ENCODE results near the gene BRMS1.
"Not testable (repeated sequence)": the region's sequence is repeated elsewhere in the genome, so short reads cannot be mapped to it uniquely, and the experiment has no call there.

The BRMS1 gene

DNA sequence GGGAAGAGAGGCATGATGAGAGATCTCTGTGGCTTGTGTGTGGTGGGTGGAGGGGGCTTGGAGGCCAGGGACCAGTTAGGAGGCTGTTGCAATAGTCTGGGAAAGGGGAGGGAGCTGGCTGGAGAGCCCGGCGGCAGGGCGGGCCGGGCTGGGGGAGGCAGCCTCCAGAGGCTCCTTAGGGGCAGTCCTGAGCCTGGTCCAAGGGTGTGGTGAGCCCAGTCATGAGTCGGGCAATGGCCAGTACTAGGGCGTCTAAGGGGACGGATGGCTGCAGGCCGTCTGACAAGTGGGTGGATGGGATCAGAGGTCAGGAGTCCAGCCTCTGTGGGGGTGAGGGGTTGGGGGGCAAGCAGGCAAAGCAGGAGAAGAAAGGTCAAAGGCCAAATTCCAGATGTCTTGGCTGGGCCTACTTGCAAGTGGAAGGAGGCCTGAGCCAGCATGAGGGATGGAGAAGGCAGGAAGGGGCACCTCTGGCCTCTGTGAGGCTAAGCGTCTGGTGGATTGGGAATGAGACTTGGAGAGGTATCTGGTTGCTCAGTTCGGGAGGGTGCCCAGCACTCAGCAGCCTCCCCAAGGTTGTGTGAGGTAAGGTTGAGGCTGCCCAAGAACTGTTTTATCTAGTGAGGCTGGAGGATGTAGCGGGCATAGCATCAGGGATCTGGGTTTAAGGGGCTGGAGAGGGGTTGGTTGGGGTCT lies 22.0 kb downstream of the BRMS1 start:
- no peak for DNase-seq (ENCODE audit: low spot score)

DNA sequence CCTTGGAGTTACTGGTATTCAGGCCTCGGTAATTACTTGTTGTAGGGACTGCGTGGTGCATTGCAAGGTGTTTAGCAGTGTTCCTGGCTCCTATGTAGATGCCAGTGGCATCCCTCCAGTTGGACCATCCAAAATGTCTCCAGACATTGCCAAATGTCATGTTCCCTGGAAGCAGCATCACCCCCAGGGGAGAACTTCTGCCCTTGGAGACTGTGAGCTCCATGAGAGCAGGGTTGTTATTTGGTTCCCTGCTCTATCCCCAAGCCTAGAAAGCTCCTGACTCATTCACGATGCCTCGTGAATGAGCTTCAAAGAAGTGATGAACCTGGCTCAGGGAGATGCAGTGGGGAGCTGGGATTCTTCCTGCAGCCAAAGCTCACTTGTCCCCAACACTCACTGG lies 23.3 kb downstream of the BRMS1 start:
- no peak for DNase-seq (ENCODE audit: low spot score)

DNA sequence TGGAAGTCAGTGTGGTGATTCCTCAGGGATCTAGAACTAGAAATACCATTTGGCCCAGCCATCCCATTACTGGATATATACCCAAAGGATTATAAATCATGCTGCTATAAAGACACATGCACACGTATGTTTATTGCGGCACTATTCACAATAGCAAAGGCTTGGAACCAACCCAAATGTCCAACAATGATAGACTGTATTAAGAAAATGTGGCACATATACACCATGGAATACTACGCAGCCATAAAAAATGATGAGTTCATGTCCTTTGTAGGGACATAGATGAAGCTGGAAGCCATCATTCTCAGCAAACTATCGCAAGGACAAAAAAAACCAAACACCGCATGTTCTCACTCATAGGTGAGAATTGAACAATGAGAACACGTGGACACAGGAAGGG lies 24.2 kb downstream of the BRMS1 start:
- not testable (repeated sequence) for DNase-seq (ENCODE audit: low spot score)

DNA sequence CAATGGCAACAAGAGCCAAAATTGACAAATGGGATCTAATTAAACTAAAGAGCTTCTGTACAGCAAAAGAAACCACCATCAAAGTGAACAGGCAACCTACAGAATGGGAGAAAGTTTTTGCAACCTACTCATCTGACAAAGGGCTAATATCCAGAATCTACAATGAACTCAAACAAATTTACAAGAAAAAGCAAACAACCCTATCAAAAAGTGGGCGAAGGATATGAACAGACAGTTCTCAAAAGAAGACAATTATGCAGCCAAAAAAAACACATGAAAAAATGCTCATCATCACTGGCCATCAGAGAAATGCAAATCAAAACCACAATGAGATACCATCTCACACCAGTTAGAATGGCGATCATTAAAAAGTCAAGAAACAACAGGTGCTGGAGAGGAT lies 24.6 kb downstream of the BRMS1 start:
- not testable (repeated sequence) for DNase-seq (ENCODE audit: low spot score)

DNA sequence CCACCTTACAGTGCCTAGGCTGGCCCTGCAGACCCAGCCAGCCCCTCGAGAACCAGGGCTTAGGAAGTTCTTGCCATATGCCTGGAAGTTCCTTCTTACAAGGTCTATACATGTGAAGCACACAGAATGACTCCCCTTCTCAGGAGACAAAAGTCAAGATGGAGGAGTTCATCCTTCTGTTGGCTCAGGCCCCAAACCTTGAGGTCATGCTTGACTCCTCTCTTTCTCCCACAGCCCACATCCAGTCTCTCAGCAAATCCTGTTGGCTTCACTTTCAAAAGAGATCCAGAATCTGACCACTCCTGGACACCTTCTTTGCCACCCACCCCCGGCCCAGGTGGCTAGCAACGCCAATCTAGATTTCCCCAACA lies 26.3 kb downstream of the BRMS1 start:
- no peak for DNase-seq (ENCODE audit: low spot score)

DNA sequence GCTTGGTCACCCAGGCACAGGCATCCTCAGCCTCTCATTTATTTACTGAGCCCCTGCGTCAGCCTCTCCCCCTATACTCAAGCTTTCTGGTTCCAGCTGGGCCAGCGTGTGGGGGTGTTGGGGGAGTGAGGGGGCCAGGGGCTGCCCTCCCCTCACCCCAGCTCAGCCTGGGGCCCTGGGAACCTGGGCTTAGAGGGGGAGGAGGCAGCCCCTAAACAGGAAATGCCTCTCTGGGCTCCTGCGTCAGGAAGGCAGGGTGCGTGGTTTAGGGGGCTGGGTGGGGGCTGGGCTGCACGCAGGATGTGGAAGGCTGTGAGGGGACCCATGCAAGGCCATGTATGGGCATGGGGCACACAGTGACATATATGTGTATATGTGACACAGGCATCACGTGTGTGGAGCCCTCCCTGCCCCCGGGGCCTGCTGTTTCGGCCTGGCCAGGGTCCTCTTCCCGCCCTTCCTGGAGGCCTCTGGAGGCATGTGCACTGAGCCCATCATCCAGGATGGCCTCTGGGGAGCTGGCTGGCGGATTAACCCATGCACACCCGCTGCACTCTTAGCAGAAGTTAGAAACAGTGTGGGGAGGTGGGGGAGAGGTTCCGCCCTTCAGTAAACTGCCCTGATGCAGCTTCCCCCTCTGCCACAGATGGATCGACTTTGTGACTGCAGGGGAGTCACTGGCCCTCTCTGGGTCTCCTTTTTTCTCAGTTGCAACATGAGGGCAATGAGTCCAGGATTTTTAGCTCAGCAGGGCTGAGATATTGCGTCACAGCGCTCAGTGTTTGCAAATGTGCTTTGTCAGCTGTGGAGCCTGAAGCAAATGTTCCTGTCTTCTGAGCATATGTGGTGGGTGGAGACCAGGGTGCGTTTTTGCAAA lies 26.9 kb downstream of the BRMS1 start:
- DNase-seq (ENCODE audit: low spot score): no peak

DNA sequence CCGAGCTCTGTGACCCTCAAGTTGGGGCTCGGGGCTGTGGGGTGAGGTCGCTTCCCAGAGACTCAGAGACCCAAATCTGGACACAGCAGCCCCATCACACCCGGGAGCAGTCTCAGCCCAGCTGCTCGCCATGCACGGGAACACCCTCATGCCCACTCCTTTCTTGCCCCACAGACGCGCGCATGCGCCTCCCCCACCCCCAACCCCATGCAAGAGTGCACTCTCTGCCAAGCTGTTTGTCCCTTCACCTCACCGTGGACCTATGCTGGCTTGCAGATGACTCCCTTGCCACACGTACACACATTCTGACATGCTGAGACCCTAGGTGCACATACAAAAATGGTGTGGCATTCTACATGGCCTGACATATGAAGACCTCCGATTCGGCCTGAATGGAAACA lies 27.6 kb downstream of the BRMS1 start:
- no peak for DNase-seq (ENCODE audit: low spot score)

DNA sequence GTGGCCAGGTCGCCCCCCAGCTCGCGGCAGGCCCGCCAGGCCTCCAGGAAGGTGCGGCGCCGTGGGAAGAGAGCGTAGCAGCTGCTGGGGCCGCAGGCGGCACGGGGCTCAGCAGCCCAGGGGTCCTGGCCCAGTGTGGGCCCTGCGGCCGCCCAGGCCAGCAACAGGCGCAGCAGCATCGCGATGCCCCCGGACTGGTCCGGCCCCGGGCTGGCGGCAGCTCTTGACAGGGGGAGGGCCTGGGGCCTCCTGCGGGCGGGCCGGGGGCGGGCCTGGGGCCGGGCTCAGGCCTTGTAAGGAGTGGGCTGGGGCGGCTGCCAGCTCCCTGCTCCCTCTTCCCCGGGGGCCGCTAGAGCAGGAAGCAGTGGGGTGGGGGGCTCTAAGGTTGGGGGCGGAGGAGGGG lies 28.1 kb downstream of the BRMS1 start, which contains the start of gene CD248:
CD248 (minus strand) TSS at position 196 of the 403 bp plus-strand sequence; CDS start at position 179, 17 bp downstream.
- DNase-seq (ENCODE audit: low spot score): no peak

DNA sequence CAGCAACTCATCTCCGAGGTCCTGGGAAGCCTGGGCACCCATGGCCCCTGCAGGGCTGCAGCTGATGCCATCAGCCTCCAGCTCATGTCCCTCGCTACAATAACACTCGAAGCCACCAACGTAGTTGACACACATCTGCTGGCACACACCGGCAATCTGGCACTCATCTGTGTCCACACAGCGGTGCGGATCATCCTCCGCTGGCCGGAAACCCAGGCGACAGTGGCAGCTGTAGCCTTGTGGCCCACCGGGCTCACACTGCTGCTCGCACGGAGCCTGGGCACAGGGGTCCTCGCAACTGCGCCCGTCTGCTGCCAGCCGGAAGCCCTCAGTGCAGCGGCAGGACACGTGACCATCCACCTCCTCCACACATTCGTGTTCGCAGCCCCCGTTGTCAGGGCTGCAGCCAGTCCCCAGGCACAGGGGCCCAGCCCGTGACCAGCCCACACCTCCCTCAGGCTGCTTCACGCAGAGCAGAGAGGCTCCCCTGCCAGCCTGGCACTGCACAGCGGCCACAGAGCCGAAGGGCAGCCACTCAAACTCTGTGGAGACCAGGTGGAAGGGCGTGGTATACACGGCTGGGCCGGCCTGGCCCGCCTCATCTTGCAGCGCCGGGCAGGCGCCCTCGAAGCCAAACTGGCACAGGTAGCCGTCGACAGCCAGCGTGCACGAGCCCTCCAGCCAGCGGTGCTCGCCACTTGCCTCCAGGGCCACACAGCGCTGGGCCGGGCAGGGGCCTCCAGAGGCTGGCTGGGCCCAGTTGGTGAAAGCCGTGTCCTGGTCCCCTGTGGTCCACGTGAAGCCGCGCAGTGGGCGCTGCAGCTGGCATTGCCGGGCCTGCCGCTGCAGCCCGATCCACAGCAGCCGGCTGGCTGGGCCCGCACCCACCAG lies 28.7 kb downstream of the BRMS1 start:
- DNase-seq (ENCODE audit: low spot score): no peak

DNA sequence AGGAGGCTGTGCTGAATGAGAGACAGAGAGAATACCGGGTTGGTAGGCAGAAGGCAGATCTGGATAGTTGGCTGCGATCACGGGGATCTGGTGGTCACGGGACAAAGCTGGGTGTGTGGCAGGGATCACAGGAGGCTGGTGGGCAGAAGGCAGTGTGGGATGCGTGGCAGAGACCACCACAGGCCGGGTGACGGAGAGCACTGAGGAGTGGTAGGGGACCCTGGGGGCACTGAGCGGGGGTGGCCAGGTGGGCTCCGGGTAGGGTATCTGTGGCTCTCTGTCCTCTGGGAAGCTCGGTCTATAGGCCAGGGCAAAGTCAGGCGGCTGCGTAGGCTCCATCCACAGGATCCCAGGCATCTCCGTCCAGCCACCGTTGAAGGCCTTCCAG lies 29.4 kb downstream of the BRMS1 start:
- DNase-seq (ENCODE audit: low spot score): no peak

DNA sequence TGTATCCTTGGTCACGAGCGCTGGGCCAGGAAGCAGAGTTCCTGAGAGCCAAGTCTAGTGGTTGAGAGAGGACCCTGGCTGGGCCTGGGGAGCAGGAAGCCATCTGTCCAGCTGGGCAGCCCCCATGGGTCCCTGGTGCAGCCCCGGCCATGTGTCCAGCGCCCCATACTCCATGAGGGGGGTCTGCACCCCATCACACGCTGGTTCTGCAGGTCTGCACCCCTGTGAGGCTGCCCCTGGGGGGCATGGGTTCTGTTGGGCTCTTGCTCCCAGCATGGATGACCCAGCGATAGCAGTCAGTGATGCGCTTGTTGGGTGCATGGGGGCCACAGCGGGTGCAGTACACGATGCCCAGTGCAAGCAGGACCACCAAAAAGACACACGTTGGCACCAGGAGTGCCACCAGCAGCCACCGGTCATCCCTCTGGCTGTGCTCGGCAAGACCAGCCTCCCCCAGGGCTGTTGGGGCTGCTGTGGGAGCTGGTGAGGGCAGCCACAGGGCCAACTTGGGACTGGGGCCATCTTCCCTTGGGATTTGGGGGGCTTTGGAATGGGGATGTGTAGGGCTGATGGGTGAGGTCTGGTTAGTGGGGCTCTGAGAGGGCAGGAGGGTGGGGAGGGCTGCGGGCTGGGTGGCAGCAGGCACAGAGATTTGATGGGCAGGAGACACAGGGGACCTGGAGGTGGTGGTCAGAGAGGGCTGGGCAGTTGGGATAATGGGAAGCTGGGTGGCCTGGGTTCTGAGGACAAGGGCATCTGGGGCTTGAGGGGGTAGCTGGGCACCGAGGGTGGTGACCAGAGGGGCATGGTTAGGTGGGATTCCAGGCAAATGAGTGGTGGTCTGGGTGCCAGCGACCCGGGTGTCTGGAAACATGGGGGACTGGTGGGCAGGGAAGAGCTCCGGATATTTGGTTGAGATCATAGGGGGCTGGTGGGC lies 30.1 kb downstream of the BRMS1 start:
- DNase-seq (ENCODE audit: low spot score): no peak

DNA sequence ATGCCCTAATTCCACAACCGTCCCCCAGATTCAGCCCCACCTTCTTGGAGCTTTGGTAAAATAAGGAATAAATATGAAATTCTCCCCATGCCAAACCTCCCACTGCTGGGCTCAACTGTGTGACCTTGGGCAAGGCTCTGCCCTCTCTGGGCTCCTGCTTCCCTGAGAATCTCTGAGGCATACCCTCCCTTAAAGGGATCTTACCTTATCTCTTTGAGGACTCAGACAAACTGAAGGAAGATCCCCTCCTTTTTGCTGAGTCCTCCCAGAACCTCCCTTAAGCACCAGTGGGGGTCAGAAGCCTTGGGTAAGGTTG lies 30.8 kb downstream of the BRMS1 start:
- no peak for DNase-seq (ENCODE audit: low spot score)

DNA sequence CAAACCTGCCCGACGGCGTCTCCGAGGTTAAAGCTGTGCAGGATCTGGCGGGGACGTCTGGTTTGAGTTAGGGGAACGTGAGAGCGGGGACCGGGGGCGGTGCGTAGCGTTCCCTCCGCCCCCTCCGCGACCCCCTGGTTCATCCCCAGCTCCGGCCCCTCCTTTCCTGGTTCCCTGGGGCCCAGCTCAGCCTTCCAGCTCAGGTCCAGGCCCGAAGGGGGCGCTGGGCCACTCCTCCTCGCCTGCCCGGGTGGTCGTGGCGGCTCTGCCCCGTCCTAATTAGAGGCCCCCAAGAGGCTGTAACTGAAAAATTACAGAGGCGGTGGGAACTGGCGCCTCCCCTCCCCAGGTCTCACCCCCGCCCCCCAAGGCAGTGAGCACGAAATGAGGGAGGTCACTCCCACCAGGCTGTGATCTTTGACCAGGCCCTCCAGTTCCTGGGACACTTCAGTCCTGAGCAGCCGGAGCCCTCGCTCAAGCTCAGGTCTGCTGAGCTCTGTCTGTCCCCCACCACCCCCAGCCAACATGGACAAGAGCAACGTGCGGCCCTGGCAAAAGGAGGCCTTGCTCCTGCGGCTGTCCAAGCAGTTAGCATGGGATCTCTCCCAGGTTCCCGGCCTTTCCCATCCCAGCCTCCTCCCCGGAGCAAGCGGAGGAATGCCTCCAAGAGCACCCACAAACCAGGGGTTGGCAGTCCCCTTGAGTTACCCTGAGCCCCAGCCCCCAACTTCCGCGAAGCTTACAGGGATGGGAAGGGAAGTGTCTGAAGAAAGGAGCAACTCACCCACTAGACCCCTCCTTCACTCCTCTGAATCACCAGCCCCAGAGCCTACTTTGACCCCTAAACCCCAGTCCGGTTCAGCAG lies 31.4 kb downstream of the BRMS1 start:
- DNase-seq (ENCODE audit: low spot score): no peak

DNA sequence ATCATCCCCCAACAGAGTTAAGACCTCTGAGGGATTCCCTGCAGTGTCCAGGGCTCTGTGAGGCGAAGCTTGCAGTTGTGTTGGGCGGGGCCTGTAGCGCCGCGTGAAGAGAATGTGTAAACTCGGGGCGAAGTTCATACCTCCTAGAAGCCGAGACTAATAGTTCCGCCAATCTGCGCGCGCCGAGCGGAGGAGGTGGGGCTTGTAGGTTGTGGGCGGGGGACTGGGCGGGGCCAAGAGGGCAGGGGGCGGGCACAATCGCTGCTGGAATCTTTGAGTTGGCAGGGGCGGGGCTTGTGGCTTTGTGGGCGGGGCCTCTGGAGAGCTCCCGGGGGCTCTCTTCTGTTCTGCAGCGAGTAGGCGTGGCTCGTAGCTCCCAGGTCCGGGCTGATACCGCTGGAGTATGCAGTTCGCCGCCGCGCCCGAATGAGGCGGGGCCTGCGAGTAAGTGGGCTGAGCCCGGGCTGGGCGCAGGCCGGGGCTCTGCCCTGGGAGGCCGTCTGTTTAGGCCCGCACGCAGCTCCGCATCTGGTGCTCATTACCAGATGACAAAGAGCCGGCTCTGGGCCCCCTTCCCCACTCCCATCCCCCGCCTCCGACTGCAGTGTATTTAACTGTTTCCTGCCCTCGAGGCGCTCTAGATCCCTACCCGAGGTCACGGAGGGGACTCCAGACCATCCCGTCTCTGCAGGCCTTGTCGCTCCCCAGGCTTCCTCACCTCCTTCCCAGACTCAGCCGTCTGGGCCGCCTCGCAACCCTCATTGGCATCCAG lies 32.2 kb downstream of the BRMS1 start:
- DNase-seq (ENCODE audit: low spot score): peak; percentile 94

DNA sequence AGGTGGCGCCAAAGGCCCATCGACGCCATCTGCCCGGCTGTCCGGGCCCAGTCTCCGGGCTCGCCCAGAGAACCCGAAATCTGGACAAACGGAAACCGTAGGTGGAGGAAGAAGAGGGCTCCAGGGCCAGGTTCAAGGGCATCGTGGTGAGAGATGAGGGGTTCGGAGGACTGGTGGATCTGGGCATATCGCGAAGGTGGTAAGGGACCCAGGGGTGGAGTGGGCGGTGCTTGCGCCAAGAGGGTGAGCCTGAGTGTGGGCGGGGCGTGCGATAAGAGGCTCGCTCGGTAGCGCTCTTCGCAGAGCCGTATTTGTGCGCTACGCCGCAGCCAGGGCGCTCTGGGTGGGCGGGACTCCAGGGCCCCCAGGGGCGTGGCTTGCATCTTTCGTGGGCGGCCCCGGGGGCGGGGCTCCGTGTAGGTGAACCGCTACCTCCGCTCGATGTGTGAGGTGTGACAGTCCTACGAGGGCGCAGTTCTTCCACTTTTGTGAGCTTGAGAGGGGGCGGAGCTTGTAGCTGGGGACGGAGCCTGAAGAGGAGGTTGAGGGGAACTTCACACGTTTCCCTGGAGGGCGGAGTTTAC lies 32.8 kb downstream of the BRMS1 start:
- DNase-seq (ENCODE audit: low spot score): no peak

DNA sequence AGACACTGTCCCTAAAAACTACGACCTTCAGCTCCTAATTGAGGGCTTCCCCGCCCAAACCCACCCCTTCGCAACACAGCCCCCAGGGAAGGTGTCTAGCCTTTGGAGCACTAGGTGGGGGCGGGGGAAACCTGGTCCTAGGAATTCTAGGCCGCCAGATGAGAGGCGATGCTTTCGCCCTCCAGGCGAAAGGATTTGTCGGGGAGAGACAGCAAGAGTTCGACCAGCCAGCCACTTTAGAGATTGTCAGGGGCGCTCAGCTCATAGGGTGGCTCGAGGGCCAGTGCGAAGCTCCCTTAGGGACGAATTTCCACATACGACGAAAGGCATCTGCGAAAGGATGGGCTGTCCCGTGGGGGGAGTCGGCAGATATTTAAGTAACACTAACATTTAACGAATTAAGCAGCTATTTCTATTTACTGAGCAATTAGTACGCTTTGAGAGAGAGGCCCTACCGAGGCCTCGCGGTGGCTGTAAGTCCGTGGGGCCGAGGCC lies 33.4 kb downstream of the BRMS1 start:
- DNase-seq (ENCODE audit: low spot score): peak; percentile 35

DNA sequence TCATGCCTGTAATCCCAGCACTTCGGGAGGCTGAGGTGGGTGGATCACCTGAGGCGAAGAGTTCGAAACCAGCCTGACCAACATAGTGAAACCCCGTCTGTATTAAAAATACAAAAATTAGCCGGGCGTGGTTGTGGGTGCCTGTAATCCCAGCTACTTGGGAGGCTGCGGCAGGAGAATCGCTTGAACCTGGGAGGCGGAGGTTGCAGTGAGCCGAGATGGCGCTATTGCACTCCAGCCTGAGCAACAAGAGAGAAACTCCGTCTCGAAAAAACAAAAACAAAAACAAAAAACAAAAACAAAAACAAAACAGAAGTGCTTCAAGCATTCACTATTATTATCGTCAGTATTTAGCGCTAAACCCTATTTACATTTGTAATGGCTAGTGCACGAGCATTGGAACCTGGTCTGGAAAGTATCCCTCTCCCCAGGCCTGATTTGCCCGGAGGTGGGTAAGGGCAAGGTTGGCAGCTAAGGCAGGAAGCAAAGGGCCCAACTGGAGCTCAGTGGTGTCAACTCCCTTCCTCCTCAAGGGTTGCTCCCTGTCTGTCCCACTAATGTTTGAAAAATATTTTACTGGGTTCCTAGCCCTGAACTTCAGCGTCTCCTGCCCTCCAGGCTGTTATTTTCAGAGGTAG lies 34.0 kb downstream of the BRMS1 start:
- DNase-seq (ENCODE audit: low spot score): not testable (repeated sequence)

DNA sequence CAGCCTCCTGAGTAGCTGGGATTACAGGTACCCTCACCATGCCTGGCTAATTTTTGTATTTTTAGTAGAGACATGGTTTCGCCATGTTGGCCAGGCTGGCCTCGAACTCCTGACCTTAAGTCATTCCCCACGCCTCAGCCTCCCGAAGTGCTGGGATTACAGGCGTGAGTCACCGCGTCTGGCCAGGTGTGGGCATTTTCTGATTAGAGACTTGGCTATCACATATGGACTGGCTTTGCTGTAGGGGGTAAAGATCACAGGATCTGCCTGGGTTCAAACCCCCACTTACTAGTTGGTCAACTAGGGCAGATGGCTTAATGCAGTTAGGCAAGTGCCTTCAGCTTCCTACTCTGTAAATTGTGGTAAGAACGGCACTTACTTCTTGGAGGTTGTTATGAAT lies 34.6 kb downstream of the BRMS1 start:
- no peak for DNase-seq (ENCODE audit: low spot score)

DNA sequence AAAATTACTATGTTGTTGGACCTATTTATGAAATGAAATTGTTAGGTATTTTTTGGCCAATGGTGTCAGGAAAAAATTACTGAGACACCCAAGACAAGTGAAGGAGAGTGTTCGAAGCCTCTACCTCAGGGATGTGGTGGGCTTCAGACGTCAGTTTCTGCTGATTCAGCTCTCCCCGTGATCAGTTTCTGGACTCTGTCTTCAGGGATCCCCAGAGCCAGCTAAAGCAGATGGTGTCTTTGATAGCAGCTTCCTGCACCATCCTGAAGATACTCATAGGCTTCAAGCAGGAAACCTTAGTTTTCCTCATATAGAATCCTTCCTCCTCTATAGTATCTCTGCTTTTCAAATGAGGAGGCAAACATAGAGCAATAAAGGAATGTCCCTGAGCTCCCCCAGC lies 35.4 kb downstream of the BRMS1 start:
- DNase-seq (ENCODE audit: low spot score): no peak
